ENCODE results near the gene SGSM1.

Gene SGSM1

DNA sequence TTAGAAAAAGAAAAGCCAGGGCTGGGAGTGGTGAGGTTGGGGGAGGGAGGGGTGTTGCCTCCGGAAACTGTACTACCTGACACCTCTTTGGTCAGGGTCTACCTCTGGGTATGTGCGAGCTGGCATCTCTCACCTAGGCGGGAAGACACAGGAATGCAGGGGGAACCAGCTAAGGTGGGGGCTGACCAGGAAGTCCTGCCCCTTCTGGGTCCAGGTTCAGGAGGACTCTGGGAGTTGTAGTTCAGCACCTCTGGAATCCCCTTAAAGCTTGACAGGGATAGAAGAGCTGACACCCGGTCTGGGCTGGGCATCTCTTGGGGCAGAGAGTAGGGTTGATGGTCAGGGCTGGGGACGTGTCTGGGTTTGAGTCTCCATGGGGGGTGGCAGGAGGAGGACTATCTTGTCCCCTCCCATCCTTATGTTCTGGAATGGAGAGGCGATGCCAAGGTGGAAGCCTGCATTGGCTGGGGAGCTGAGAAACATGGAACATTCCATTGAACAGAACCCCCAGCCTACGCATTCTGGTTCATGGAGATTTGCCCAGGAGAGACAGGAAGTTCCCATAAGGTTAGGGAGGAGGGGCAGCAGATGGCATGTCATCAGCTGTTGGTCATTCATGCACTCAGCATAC is 144.4 kb downstream of the SGSM1 start (continued):
- TF ChIP-seq ZNF571 (tag by site-specific recombination; IDR thresholded peaks at IDR 0.05) (no peak), ZNF239 (tag by site-specific recombination; IDR thresholded peaks at IDR 0.05) (no peak), ZBTB11 (tag by site-specific recombination; conservative IDR thresholded peaks at IDR 0.05; ENCODE audit: low read depth) (peak; percentile 82), BCL11A (tag by site-specific recombination; IDR thresholded peaks at IDR 0.05; ENCODE audit: low read depth) (no peak), ZBTB44 (tag by site-specific recombination; IDR thresholded peaks at IDR 0.05) (no peak), ZNF843 (tag by site-specific recombination; IDR thresholded peaks at IDR 0.05) (no peak), SALL2 (tag by site-specific recombination; IDR thresholded peaks at IDR 0.05; ENCODE audit: borderline replicate concordance) (no peak), ZNF623 (tag by site-specific recombination; IDR thresholded peaks at IDR 0.05) (no peak), PRDM10 (tag by site-specific recombination; IDR thresholded peaks at IDR 0.05) (peak; percentile 98), FEZF1 (tag by site-specific recombination; IDR thresholded peaks at IDR 0.05) (no peak; the same call in 1 of the 2 replicates), PRDM2 (tag by site-specific recombination; IDR thresholded peaks at IDR 0.05; ENCODE audit: borderline replicate concordance) (no peak), ZNF549 (tag by site-specific recombination; IDR thresholded peaks at IDR 0.05) (no peak), GFI1B (tag by site-specific recombination; IDR thresholded peaks at IDR 0.05) (no peak)
- TF ChIP-seq, protein P1, sequence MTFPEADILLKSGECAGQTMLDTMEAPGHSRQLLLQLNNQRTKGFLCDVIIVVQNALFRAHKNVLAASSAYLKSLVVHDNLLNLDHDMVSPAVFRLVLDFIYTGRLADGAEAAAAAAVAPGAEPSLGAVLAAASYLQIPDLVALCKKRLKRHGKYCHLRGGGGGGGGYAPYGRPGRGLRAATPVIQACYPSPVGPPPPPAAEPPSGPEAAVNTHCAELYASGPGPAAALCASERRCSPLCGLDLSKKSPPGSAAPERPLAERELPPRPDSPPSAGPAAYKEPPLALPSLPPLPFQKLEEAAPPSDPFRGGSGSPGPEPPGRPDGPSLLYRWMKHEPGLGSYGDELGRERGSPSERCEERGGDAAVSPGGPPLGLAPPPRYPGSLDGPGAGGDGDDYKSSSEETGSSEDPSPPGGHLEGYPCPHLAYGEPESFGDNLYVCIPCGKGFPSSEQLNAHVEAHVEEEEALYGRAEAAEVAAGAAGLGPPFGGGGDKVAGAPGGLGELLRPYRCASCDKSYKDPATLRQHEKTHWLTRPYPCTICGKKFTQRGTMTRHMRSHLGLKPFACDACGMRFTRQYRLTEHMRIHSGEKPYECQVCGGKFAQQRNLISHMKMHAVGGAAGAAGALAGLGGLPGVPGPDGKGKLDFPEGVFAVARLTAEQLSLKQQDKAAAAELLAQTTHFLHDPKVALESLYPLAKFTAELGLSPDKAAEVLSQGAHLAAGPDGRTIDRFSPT (tag by site-specific recombination; IDR thresholded peaks at IDR 0.05) = 0 out of 2 replicates have a peak, but pooled peaks have one; percentile 16
- TF ChIP-seq, protein P2, sequence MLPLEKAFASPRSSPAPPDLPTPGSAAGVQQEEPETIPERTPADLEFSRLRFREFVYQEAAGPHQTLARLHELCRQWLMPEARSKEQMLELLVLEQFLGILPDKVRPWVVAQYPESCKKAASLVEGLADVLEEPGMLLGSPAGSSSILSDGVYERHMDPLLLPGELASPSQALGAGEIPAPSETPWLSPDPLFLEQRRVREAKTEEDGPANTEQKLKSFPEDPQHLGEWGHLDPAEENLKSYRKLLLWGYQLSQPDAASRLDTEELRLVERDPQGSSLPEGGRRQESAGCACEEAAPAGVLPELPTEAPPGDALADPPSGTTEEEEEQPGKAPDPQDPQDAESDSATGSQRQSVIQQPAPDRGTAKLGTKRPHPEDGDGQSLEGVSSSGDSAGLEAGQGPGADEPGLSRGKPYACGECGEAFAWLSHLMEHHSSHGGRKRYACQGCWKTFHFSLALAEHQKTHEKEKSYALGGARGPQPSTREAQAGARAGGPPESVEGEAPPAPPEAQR (tag by site-specific recombination; IDR thresholded peaks at IDR 0.05) = no peak
